ENCODE data around the gene MAP3K21. TPM values are rescaled to one million over a fixed set of nuclear protein-coding genes. Genes with fewer than 3 reads are reported as not detected.

The MAP3K21 gene
- polyA plus RNA-seq, 1 donor = 11.0 TPM

- no peak within 1 kb of the TSS for H3K27ac ChIP-seq (ENCODE audit: low read length)
- 0% methylated on average over 3 of the region's 54 CpGs for WGBS (ENCODE audit: insufficient coverage, low lambda C conversion rate)
Observed at GRCh38 chr1:233295237-233295974, 32.1 kb upstream of the MAP3K21 start, which contains the start of gene PCNX2. TSS of gene PCNX2 (minus strand) at chr1:233295725. CDS start at chr1:233295478, 247 bp downstream.

GRCh38 chr1:233295975-233296322 lies 31.6 kb upstream of the MAP3K21 start:
- Histone ChIP-seq H3K36me3 (ENCODE audit: control insufficient read depth, insufficient read depth, low read length) (no peaks in the 10 kb centered on the region), H3K27me3 (ENCODE audit: control insufficient read depth, insufficient read depth, low read length) (peaks cover 8% of the 10 kb centered on the region), H3K4me3 (ENCODE audit: low read length) (no peak overlapping the region), H3K9me3 (ENCODE audit: control insufficient read depth, low read depth, low read length) (no peaks in the 10 kb centered on the region), H3K27ac (ENCODE audit: low read length) (no peak overlapping the region), H3K4me1 (ENCODE audit: control insufficient read depth, insufficient read depth, low read length) (peaks cover 3% of the 10 kb centered on the region)
- 0% methylated on average over 1 of the region's 5 CpGs for WGBS (ENCODE audit: insufficient coverage, low lambda C conversion rate)
- DNase-seq = no peak

More at GRCh38 chr1:233295237-233295974, 32.1 kb upstream of the MAP3K21 start, which contains the start of gene PCNX2:
- peaks cover 6% of the 10 kb centered on the region for H3K27me3 ChIP-seq (ENCODE audit: control insufficient read depth, insufficient read depth, low read length)
- no peaks in the 10 kb centered on the region for H3K36me3 ChIP-seq (ENCODE audit: control insufficient read depth, insufficient read depth, low read length)
- peak within 1 kb of the TSS; percentile 48 for H3K4me3 ChIP-seq (ENCODE audit: low read length)
- no peaks in the 10 kb centered on the region for H3K9me3 ChIP-seq (ENCODE audit: control insufficient read depth, low read depth, low read length)
- peak; percentile 44 to 72 for DNase-seq
- H3K4me1 ChIP-seq (ENCODE audit: control insufficient read depth, insufficient read depth, low read length) = peaks cover 3% of the 10 kb centered on the region

GRCh38 chr1:233299450-233299849 lies 28.1 kb upstream of the MAP3K21 start:
- H3K9me3 ChIP-seq (ENCODE audit: control insufficient read depth, low read depth, low read length) = no peaks in the 10 kb centered on the region
- H3K4me1 ChIP-seq (ENCODE audit: control insufficient read depth, insufficient read depth, low read length) = peaks cover 3% of the 10 kb centered on the region
- no CpG with 5 or more reads among the region's 5 CpGs for WGBS (ENCODE audit: insufficient coverage, low lambda C conversion rate)
- H3K27ac ChIP-seq (ENCODE audit: low read length) = no peak overlapping the region
- no peaks in the 10 kb centered on the region for H3K36me3 ChIP-seq (ENCODE audit: control insufficient read depth, insufficient read depth, low read length)
- no peak overlapping the region for H3K4me3 ChIP-seq (ENCODE audit: low read length)
- H3K27me3 ChIP-seq (ENCODE audit: control insufficient read depth, insufficient read depth, low read length) = peaks cover 8% of the 10 kb centered on the region
- DNase-seq = no peak

GRCh38 chr1:233300326-233300725 lies 27.2 kb upstream of the MAP3K21 start:
- no peak overlapping the region for H3K4me3 ChIP-seq (ENCODE audit: low read length)
- no peak for DNase-seq
- WGBS (ENCODE audit: insufficient coverage, low lambda C conversion rate) = no CpG with 5 or more reads among the region's 2 CpGs
- peaks cover 8% of the 10 kb centered on the region for H3K27me3 ChIP-seq (ENCODE audit: control insufficient read depth, insufficient read depth, low read length)
- no peak overlapping the region for H3K27ac ChIP-seq (ENCODE audit: low read length)
- no peaks in the 10 kb centered on the region for H3K36me3 ChIP-seq (ENCODE audit: control insufficient read depth, insufficient read depth, low read length)
- H3K4me1 ChIP-seq (ENCODE audit: control insufficient read depth, insufficient read depth, low read length) = peaks cover 3% of the 10 kb centered on the region
- no peaks in the 10 kb centered on the region for H3K9me3 ChIP-seq (ENCODE audit: control insufficient read depth, low read depth, low read length)

- Histone ChIP-seq H3K27me3 (ENCODE audit: control insufficient read depth, insufficient read depth, low read length) (peaks cover 4% of the 10 kb centered on the region), H3K27ac (ENCODE audit: low read length) (no peak overlapping the region), H3K4me3 (ENCODE audit: low read length) (no peak overlapping the region), H3K9me3 (ENCODE audit: control insufficient read depth, low read depth, low read length) (no peaks in the 10 kb centered on the region), H3K36me3 (ENCODE audit: control insufficient read depth, insufficient read depth, low read length) (no peaks in the 10 kb centered on the region), H3K4me1 (ENCODE audit: control insufficient read depth, insufficient read depth, low read length) (no peaks in the 10 kb centered on the region)
- WGBS (ENCODE audit: insufficient coverage, low lambda C conversion rate) = no CpG with 5 or more reads among the region's 1 CpG
- no peak for DNase-seq
Observed at GRCh38 chr1:233304489-233305102, 22.9 kb upstream of the MAP3K21 start.

GRCh38 chr1:233313434-233314155 lies 13.9 kb upstream of the MAP3K21 start:
- DNase-seq = no peak
- WGBS (ENCODE audit: insufficient coverage, low lambda C conversion rate) = 77% methylated on average over 3 of the region's 4 CpGs
- no peak overlapping the region for H3K27ac ChIP-seq (ENCODE audit: low read length)
- H3K36me3 ChIP-seq (ENCODE audit: control insufficient read depth, insufficient read depth, low read length) = no peaks in the 10 kb centered on the region
- H3K4me1 ChIP-seq (ENCODE audit: control insufficient read depth, insufficient read depth, low read length) = no peaks in the 10 kb centered on the region
- H3K4me3 ChIP-seq (ENCODE audit: low read length) = no peak overlapping the region
- H3K9me3 ChIP-seq (ENCODE audit: control insufficient read depth, low read depth, low read length) = no peaks in the 10 kb centered on the region
- H3K27me3 ChIP-seq (ENCODE audit: control insufficient read depth, insufficient read depth, low read length) = no peaks in the 10 kb centered on the region

GRCh38 chr1:233315718-233316301 lies 11.7 kb upstream of the MAP3K21 start:
- Histone ChIP-seq H3K27me3 (ENCODE audit: control insufficient read depth, insufficient read depth, low read length) (no peaks in the 10 kb centered on the region), H3K4me1 (ENCODE audit: control insufficient read depth, insufficient read depth, low read length) (no peaks in the 10 kb centered on the region), H3K4me3 (ENCODE audit: low read length) (no peak overlapping the region), H3K27ac (ENCODE audit: low read length) (no peak overlapping the region), H3K9me3 (ENCODE audit: control insufficient read depth, low read depth, low read length) (no peaks in the 10 kb centered on the region), H3K36me3 (ENCODE audit: control insufficient read depth, insufficient read depth, low read length) (no peaks in the 10 kb centered on the region)
- 20% methylated on average over 1 of the region's 1 CpG for WGBS (ENCODE audit: insufficient coverage, low lambda C conversion rate)
- DNase-seq = no peak

- Histone ChIP-seq H3K4me3 (ENCODE audit: low read length) (no peak overlapping the region), H3K4me1 (ENCODE audit: control insufficient read depth, insufficient read depth, low read length) (no peaks in the 10 kb centered on the region), H3K27me3 (ENCODE audit: control insufficient read depth, insufficient read depth, low read length) (no peaks in the 10 kb centered on the region), H3K36me3 (ENCODE audit: control insufficient read depth, insufficient read depth, low read length) (no peaks in the 10 kb centered on the region), H3K27ac (ENCODE audit: low read length) (no peak overlapping the region), H3K9me3 (ENCODE audit: control insufficient read depth, low read depth, low read length) (no peaks in the 10 kb centered on the region)
- DNase-seq = no peak
- 80% methylated on average over 1 of the region's 1 CpG for WGBS (ENCODE audit: insufficient coverage, low lambda C conversion rate)
Observed at GRCh38 chr1:233316473-233316872, 11.1 kb upstream of the MAP3K21 start.

GRCh38 chr1:233319272-233319671 lies 8.3 kb upstream of the MAP3K21 start:
- DNase-seq = no peak
- H3K27me3 ChIP-seq (ENCODE audit: control insufficient read depth, insufficient read depth, low read length) = no peaks in the 10 kb centered on the region
- no peaks in the 10 kb centered on the region for H3K9me3 ChIP-seq (ENCODE audit: control insufficient read depth, low read depth, low read length)
- no peaks in the 10 kb centered on the region for H3K36me3 ChIP-seq (ENCODE audit: control insufficient read depth, insufficient read depth, low read length)
- no peak overlapping the region for H3K27ac ChIP-seq (ENCODE audit: low read length)
- no peak overlapping the region for H3K4me3 ChIP-seq (ENCODE audit: low read length)
- H3K4me1 ChIP-seq (ENCODE audit: control insufficient read depth, insufficient read depth, low read length) = no peaks in the 10 kb centered on the region
- no CpG with 5 or more reads among the region's 6 CpGs for WGBS (ENCODE audit: insufficient coverage, low lambda C conversion rate)

GRCh38 chr1:233320023-233320422 lies 7.5 kb upstream of the MAP3K21 start:
- 100% methylated on average over 1 of the region's 2 CpGs for WGBS (ENCODE audit: insufficient coverage, low lambda C conversion rate)

More at GRCh38 chr1:233320023-233320422, 7.5 kb upstream of the MAP3K21 start:
- Histone ChIP-seq H3K9me3 (ENCODE audit: control insufficient read depth, low read depth, low read length) (no peaks in the 10 kb centered on the region), H3K27me3 (ENCODE audit: control insufficient read depth, insufficient read depth, low read length) (no peaks in the 10 kb centered on the region), H3K36me3 (ENCODE audit: control insufficient read depth, insufficient read depth, low read length) (no peaks in the 10 kb centered on the region), H3K4me1 (ENCODE audit: control insufficient read depth, insufficient read depth, low read length) (no peaks in the 10 kb centered on the region), H3K4me3 (ENCODE audit: low read length) (no peak overlapping the region), H3K27ac (ENCODE audit: low read length) (no peak overlapping the region)
- no peak for DNase-seq
